ENCODE results near the gene RNU2-63P.

DNA sequence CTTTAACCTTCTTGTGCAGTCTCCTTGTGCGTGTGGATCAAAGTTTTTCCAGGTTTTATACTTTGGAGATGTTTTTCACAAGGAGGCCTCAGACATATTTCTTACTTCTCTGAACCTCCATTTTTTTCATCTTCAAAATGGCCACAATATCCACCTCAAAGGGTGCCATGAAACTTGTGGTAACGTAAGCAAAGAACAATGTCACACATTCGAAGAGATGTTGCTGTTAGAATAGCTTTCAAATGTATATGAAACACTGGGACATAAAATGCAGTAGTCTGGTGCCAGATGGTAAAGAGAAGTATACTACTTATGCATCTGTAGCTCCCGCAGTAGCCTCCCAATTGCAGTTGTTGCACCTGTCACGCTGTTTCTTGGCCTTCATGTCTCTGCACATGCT is 41.8 kb upstream of the RNU2-63P start:
- TF ChIP-seq, protein P1, sequence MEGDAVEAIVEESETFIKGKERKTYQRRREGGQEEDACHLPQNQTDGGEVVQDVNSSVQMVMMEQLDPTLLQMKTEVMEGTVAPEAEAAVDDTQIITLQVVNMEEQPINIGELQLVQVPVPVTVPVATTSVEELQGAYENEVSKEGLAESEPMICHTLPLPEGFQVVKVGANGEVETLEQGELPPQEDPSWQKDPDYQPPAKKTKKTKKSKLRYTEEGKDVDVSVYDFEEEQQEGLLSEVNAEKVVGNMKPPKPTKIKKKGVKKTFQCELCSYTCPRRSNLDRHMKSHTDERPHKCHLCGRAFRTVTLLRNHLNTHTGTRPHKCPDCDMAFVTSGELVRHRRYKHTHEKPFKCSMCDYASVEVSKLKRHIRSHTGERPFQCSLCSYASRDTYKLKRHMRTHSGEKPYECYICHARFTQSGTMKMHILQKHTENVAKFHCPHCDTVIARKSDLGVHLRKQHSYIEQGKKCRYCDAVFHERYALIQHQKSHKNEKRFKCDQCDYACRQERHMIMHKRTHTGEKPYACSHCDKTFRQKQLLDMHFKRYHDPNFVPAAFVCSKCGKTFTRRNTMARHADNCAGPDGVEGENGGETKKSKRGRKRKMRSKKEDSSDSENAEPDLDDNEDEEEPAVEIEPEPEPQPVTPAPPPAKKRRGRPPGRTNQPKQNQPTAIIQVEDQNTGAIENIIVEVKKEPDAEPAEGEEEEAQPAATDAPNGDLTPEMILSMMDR (IDR thresholded peaks at IDR 0.05): no peak
- TF ChIP-seq POLR2AphosphoS5 (IDR thresholded peaks at IDR 0.05) (no peak), POLR2A (IDR thresholded peaks at IDR 0.05; ENCODE audit: low read depth) (no peak), EP300 (IDR thresholded peaks at IDR 0.05) (no peak)

Measured in esophagus muscularis mucosa (tissue), 4 donors.